HG02973 (cell line): ENCODE measurements around the gene ZNF773.
A peak's percentile ranks its signal among the peaks of the same experiment; 100 is the strongest.
"Not testable (repeated sequence)": the region's sequence is repeated elsewhere in the genome, so short reads cannot be mapped to it uniquely, and the experiment has no call there.

Source experiments
- ATAC-seq: cut with Tn5 transposase; IDR thresholded peaks from one replicate; pipeline ENCODE4 v1.9.1; 2021; ENCODE audit warnings: moderate library complexity; ENCODE audit not compliant: unreplicated experiment

Gene ZNF773

GRCh38 chr19:57499680-57500395 is at the start of gene ZNF773:
ZNF773 (plus strand) TSS chr19:57499938; CDS start chr19:57500081, 143 bp downstream.
- ATAC-seq, result peak; percentile 96

GRCh38 chr19:57452307-57452706 is 47.4 kb upstream of the ZNF773 start:
- ATAC-seq, result no peak

GRCh38 chr19:57465680-57466381 is 33.9 kb upstream of the ZNF773 start:
- ATAC-seq, result no peak

GRCh38 chr19:57466489-57466888 is 33.2 kb upstream of the ZNF773 start:
- ATAC-seq, result no peak

GRCh38 chr19:57473646-57474045 is 26.1 kb upstream of the ZNF773 start:
- ATAC-seq, result no peak

GRCh38 chr19:57477191-57478008 is 22.3 kb upstream of the ZNF773 start, which contains the start of gene ZNF772:
ZNF772 (minus strand) TSS chr19:57477566; CDS start chr19:57477309, 257 bp downstream.
- peak; percentile 98 for ATAC-seq

- ATAC-seq, result peak; percentile 94
Measured at GRCh38 chr19:57487477-57488298, 12.1 kb upstream of the ZNF773 start, which contains the start of gene ZNF419. ZNF419 (plus strand) TSS chr19:57487750; CDS start chr19:57487951, 201 bp downstream.

GRCh38 chr19:57488299-57488644 is 11.5 kb upstream of the ZNF773 start:
- not testable (repeated sequence) for ATAC-seq

- ATAC-seq, result not testable (repeated sequence)
Measured at GRCh38 chr19:57499332-57499679, 432 bp upstream of the ZNF773 start.

- ATAC-seq, result not testable (repeated sequence)
Measured at GRCh38 chr19:57500400-57500799, 662 bp downstream of the ZNF773 start.

- no peak for ATAC-seq
Measured at GRCh38 chr19:57506163-57506562, 6.4 kb downstream of the ZNF773 start.

GRCh38 chr19:57511484-57511883 is 11.7 kb downstream of the ZNF773 start:
- ATAC-seq, result no peak

- no peak for ATAC-seq
Measured at GRCh38 chr19:57512845-57513244, 13.1 kb downstream of the ZNF773 start.

GRCh38 chr19:57515255-57515654 is 15.5 kb downstream of the ZNF773 start:
- ATAC-seq, result no peak

GRCh38 chr19:57518021-57518420 is 18.3 kb downstream of the ZNF773 start:
- ATAC-seq, result not testable (repeated sequence)

- ATAC-seq, result peak; percentile 96
Measured at GRCh38 chr19:57527136-57527881, 27.6 kb downstream of the ZNF773 start, which contains the start of gene ZNF549. ZNF549 (plus strand) TSS chr19:57527356; CDS start chr19:57527574, 218 bp downstream.

- no peak for ATAC-seq
Measured at GRCh38 chr19:57537953-57538547, 38.3 kb downstream of the ZNF773 start.

- no peak for ATAC-seq
Measured at GRCh38 chr19:57546513-57546912, 46.8 kb downstream of the ZNF773 start.

GRCh38 chr19:57552432-57552831 is 52.7 kb downstream of the ZNF773 start:
- ATAC-seq, result no peak
